ENCODE measurements around the gene DPF3.

Gene DPF3

DNA sequence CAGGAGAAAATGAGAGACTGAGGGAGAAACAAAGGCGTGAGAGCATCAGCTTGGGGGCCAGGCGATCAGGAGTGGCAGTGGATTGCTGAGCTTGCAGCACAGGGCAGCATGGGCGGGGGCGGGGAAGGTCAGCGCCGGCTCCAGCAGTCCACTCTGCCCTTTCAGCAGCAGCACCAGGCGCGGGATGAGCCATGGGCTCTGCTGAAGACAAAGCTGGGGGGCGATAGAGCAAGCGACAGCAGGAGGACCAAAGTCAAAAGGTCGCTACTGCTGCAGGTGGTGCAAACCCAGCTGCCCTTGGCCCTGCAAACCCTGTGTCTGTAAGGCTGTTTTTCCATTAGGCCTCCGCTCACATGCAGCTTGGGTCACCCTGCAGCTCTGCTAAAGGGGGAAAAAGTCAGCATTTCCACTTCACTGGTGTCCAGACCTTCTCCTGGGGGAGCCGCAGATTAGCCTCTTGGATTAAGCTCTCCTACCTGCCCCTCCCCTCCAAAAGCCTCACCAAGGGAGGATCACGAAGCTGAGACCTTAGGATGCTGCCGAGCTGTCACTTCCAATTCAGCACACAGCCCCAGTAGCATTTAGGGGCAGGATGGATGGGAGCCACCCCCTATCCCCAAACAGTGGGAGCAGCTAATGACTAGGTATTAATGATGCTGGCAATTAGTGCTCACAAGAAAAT, 204.8 kb downstream of the DPF3 start:
- TF ChIP-seq EZH2phosphoT487 (IDR thresholded peaks at IDR 0.05; ENCODE audit: borderline replicate concordance, low read length): no peak
- TF ChIP-seq, protein P1, sequence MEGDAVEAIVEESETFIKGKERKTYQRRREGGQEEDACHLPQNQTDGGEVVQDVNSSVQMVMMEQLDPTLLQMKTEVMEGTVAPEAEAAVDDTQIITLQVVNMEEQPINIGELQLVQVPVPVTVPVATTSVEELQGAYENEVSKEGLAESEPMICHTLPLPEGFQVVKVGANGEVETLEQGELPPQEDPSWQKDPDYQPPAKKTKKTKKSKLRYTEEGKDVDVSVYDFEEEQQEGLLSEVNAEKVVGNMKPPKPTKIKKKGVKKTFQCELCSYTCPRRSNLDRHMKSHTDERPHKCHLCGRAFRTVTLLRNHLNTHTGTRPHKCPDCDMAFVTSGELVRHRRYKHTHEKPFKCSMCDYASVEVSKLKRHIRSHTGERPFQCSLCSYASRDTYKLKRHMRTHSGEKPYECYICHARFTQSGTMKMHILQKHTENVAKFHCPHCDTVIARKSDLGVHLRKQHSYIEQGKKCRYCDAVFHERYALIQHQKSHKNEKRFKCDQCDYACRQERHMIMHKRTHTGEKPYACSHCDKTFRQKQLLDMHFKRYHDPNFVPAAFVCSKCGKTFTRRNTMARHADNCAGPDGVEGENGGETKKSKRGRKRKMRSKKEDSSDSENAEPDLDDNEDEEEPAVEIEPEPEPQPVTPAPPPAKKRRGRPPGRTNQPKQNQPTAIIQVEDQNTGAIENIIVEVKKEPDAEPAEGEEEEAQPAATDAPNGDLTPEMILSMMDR (IDR thresholded peaks at IDR 0.05; ENCODE audit: low read depth, low read length, poor library complexity, severe bottlenecking): no peak
- H3K27ac ChIP-seq (ENCODE audit: low read depth, low read length): no peak overlapping the region
- H3K4me1 ChIP-seq (ENCODE audit: control insufficient read depth, low read length): no peaks in the 10 kb centered on the region

DNA sequence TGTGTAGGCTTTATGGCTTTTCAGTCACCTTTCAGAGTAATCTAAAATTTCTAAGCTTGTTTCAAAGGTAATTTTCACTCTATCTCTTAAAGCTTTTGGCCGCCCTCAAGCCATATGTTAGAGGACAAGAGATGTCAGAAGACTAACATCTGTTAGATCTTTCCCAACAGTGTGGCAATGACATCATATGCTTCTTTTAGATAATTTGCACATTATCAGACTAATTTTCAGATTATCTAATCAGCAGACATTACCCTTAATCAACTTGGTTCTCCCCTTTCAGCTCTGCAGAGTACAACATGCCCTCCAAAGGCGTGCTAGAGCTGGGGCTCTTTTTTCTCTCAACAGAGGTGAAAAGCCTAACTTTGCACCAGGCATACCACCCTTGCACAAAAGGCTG, 207.1 kb downstream of the DPF3 start:
- H3K36me3 ChIP-seq (ENCODE audit: control insufficient read depth, low read length): no peaks in the 10 kb centered on the region
- no peaks in the 10 kb centered on the region for H3F3A ChIP-seq (ENCODE audit: control insufficient read depth, insufficient read depth)
- no peak overlapping the region for H3K4me3 ChIP-seq (ENCODE audit: low read length)
- no peak overlapping the region for H3K27ac ChIP-seq (ENCODE audit: low read depth, low read length)
- no peak overlapping the region for H3K4me2 ChIP-seq (ENCODE audit: low read length)
- no peaks in the 10 kb centered on the region for H4K20me1 ChIP-seq (ENCODE audit: control insufficient read depth, insufficient read depth, low read depth, low read length)
- H3K79me2 ChIP-seq (ENCODE audit: control insufficient read depth, low read length): no peaks in the 10 kb centered on the region
- TF ChIP-seq, protein P1 (IDR thresholded peaks at IDR 0.05; ENCODE audit: low read depth, low read length, poor library complexity, severe bottlenecking): no peak
- TF ChIP-seq EZH2phosphoT487 (IDR thresholded peaks at IDR 0.05; ENCODE audit: borderline replicate concordance, low read length): no peak
- no peaks in the 10 kb centered on the region; the same call in 1 of the 2 replicates for H3K27me3 ChIP-seq (ENCODE audit: control insufficient read depth, low read length)
- no peaks in the 10 kb centered on the region for H3K9me3 ChIP-seq (ENCODE audit: control insufficient read depth, insufficient read depth, low read length)
- no peaks in the 10 kb centered on the region for H3K9me2 ChIP-seq (replicated peaks; ENCODE audit: control insufficient read depth, low read length)
- no peaks in the 10 kb centered on the region for H3K4me1 ChIP-seq (ENCODE audit: control insufficient read depth, low read length)

More for the DNA sequence above, 204.8 kb downstream of the DPF3 start:
- Histone ChIP-seq H3K27me3 (ENCODE audit: control insufficient read depth, low read length) (no peaks in the 10 kb centered on the region; the same call in 1 of the 2 replicates), H4K20me1 (ENCODE audit: control insufficient read depth, insufficient read depth, low read depth, low read length) (no peaks in the 10 kb centered on the region), H3K9me2 (replicated peaks; ENCODE audit: control insufficient read depth, low read length) (no peaks in the 10 kb centered on the region), H3K4me3 (ENCODE audit: low read length) (no peak overlapping the region), H3K9me3 (ENCODE audit: control insufficient read depth, insufficient read depth, low read length) (no peaks in the 10 kb centered on the region), H3K4me2 (ENCODE audit: low read length) (no peak overlapping the region), H3K79me2 (ENCODE audit: control insufficient read depth, low read length) (no peaks in the 10 kb centered on the region), H3F3A (ENCODE audit: control insufficient read depth, insufficient read depth) (no peaks in the 10 kb centered on the region), H3K36me3 (ENCODE audit: control insufficient read depth, low read length) (no peaks in the 10 kb centered on the region)

DNA sequence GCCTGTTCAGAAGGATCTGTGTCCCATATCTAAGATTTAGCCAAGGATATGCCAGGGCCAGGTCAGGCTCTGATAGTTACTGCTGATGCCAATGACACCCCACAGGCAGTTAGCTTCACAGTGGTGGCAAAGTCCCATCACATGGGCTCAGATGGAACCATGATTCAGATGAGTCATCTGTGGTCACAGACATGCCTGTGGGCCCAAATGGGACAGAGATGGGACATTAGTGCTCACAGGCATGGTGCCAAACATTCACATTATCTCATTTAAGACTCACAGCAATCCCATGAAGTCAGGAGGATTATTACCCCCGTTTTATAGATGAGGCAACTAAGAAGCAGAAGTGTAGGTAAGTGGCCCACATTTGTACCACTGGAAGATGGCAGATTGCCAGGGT, 207.8 kb downstream of the DPF3 start:
- H3K27ac ChIP-seq (ENCODE audit: low read depth, low read length): no peak overlapping the region

More for the DNA sequence above, 207.8 kb downstream of the DPF3 start:
- no peak overlapping the region for H3K4me2 ChIP-seq (ENCODE audit: low read length)
- no peaks in the 10 kb centered on the region for H3K4me1 ChIP-seq (ENCODE audit: control insufficient read depth, low read length)
- H3K27me3 ChIP-seq (ENCODE audit: control insufficient read depth, low read length): no peaks in the 10 kb centered on the region; the same call in 1 of the 2 replicates
- no peaks in the 10 kb centered on the region for H3K9me2 ChIP-seq (replicated peaks; ENCODE audit: control insufficient read depth, low read length)
- no peak for TF ChIP-seq EZH2phosphoT487 (IDR thresholded peaks at IDR 0.05; ENCODE audit: borderline replicate concordance, low read length)
- TF ChIP-seq, protein P1 (IDR thresholded peaks at IDR 0.05; ENCODE audit: low read depth, low read length, poor library complexity, severe bottlenecking): no peak
- H3K79me2 ChIP-seq (ENCODE audit: control insufficient read depth, low read length): no peaks in the 10 kb centered on the region
- H4K20me1 ChIP-seq (ENCODE audit: control insufficient read depth, insufficient read depth, low read depth, low read length): no peaks in the 10 kb centered on the region
- H3K9me3 ChIP-seq (ENCODE audit: control insufficient read depth, insufficient read depth, low read length): no peaks in the 10 kb centered on the region
- no peaks in the 10 kb centered on the region for H3K36me3 ChIP-seq (ENCODE audit: control insufficient read depth, low read length)
- no peak overlapping the region for H3K4me3 ChIP-seq (ENCODE audit: low read length)
- H3F3A ChIP-seq (ENCODE audit: control insufficient read depth, insufficient read depth): no peaks in the 10 kb centered on the region
